H1 (cell line): ENCODE results near the gene GTF2H1.

Experiments
- EZH2 ChIP-seq: fragments of 200-600 bp; sonication (generic); IDR thresholded peaks from 2 replicates; pipeline ENCODE4 v1.7.1; 2012; ENCODE audit warnings: low read depth, mild to moderate bottlenecking, moderate library complexity, low read length, inconsistent platforms; ENCODE audit not compliant: severe bottlenecking
- GABPA ChIP-seq: IDR thresholded peaks from 2 replicates; pipeline ENCODE4 v1.6.1; 2011; ENCODE audit warnings: mild to moderate bottlenecking, low read length, moderate library complexity, borderline replicate concordance; ENCODE audit not compliant: insufficient read depth
- GTF2F1 ChIP-seq: IDR thresholded peaks from 2 replicates; pipeline ENCODE4 v1.6.1; 2012; ENCODE audit warnings: low read depth, low read length, improper control_type of control experiment, borderline replicate concordance
- JUND ChIP-seq: IDR thresholded peaks from 2 replicates; pipeline ENCODE4 v1.6.1; 2011; ENCODE audit warnings: mild to moderate bottlenecking, improper control_type of control experiment, low read length
- POLR2A ChIP-seq, 2 experiments: IDR thresholded peaks; 1 replicate in 1 of 2; 2 replicates in 1 of 2; pipeline ENCODE4 v1.6.1; 2011; ENCODE audit warnings: low read depth in 2 of 2, low read length in 2 of 2, mild to moderate bottlenecking in 2 of 2; ENCODE audit errors: control extremely low read depth in 1 of 2
- RAD21 ChIP-seq, 2 experiments: IDR thresholded peaks in 1 of 2; conservative IDR thresholded peaks in 1 of 2; 2 replicates each; pipeline ENCODE4 v1.6.1; 2011; ENCODE audit warnings: low read depth in 2 of 2, low read length in 2 of 2, improper control_type of control experiment in 1 of 2, inconsistent platforms in 1 of 2, mild to moderate bottlenecking in 1 of 2, moderate library complexity in 1 of 2
- SIN3A ChIP-seq, 2 experiments: IDR thresholded peaks in 1 of 2; conservative IDR thresholded peaks in 1 of 2; 2 replicates each; pipeline ENCODE4 v1.6.1; 2011 to 2012; ENCODE audit warnings: low read length in 2 of 2, improper control_type of control experiment in 1 of 2, low read depth in 1 of 2, mild to moderate bottlenecking in 1 of 2
- SP2 ChIP-seq: IDR thresholded peaks from 2 replicates; pipeline ENCODE4 v1.6.1; 2012; ENCODE audit warnings: mild to moderate bottlenecking, low read length, inconsistent platforms
- TCF12 ChIP-seq: IDR thresholded peaks from 2 replicates; pipeline ENCODE4 v1.6.1; 2011; ENCODE audit warnings: low read depth, mild to moderate bottlenecking, low read length
- TF ChIP-seq, protein P1 (sequence below), 3 experiments: IDR thresholded peaks; 1 replicate in 2 of 3; 2 replicates in 1 of 3; pipeline versions ENCODE4 v1.5.1 to v1.6.1; 2011; ENCODE audit warnings: low read length in 3 of 3, mild to moderate bottlenecking in 3 of 3, inconsistent platforms in 2 of 3, low read depth in 1 of 3, moderate library complexity in 1 of 3; ENCODE audit not compliant: insufficient read depth in 1 of 3; ENCODE audit errors: control extremely low read depth in 1 of 3
- TF ChIP-seq, protein P2 (sequence below): IDR thresholded peaks from 2 replicates; pipeline ENCODE4 v1.6.1; 2012; ENCODE audit warnings: inconsistent platforms
- TF ChIP-seq, protein P3 (sequence below): IDR thresholded peaks from 2 replicates; pipeline ENCODE4 v1.6.1; 2012; ENCODE audit warnings: low read length, inconsistent platforms

DNA sequence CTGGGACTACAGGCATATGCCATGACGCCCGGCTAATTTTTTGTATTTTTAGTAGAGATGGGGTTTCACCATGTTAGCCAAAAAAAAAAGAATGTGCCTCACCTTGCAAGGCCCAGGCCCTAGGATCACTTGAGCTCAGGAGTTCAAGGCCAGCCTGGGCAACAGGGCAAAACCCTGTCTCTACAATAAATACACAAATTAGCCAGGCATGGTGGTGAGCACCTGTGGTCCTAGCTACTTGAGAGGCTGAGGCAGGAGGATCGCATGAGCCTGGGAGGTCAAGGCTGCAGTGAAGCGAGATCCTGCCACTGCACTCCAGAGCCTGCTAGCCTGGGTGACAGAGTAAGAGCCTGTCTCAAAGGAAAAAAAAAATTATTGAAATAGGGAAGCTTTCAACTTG is 81.7 kb downstream of the GTF2H1 start:
- TF ChIP-seq, protein P1, sequence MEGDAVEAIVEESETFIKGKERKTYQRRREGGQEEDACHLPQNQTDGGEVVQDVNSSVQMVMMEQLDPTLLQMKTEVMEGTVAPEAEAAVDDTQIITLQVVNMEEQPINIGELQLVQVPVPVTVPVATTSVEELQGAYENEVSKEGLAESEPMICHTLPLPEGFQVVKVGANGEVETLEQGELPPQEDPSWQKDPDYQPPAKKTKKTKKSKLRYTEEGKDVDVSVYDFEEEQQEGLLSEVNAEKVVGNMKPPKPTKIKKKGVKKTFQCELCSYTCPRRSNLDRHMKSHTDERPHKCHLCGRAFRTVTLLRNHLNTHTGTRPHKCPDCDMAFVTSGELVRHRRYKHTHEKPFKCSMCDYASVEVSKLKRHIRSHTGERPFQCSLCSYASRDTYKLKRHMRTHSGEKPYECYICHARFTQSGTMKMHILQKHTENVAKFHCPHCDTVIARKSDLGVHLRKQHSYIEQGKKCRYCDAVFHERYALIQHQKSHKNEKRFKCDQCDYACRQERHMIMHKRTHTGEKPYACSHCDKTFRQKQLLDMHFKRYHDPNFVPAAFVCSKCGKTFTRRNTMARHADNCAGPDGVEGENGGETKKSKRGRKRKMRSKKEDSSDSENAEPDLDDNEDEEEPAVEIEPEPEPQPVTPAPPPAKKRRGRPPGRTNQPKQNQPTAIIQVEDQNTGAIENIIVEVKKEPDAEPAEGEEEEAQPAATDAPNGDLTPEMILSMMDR (IDR thresholded peaks at IDR 0.05; ENCODE audit: control extremely low read depth in 1 of 3, insufficient read depth in 1 of 3, low read depth in 1 of 3, low read length in 3 of 3), result no peak
- TF ChIP-seq TCF12, result no peak
- TF ChIP-seq SIN3A (conservative IDR thresholded peaks at IDR 0.05 in 1 of 2, IDR thresholded peaks at IDR 0.05 in 1 of 2; ENCODE audit: low read depth in 1 of 2, low read length in 2 of 2), result no peak
- no peak for TF ChIP-seq JUND
- TF ChIP-seq, protein P2, sequence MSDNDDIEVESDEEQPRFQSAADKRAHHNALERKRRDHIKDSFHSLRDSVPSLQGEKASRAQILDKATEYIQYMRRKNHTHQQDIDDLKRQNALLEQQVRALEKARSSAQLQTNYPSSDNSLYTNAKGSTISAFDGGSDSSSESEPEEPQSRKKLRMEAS, result no peak
- TF ChIP-seq, protein P3, sequence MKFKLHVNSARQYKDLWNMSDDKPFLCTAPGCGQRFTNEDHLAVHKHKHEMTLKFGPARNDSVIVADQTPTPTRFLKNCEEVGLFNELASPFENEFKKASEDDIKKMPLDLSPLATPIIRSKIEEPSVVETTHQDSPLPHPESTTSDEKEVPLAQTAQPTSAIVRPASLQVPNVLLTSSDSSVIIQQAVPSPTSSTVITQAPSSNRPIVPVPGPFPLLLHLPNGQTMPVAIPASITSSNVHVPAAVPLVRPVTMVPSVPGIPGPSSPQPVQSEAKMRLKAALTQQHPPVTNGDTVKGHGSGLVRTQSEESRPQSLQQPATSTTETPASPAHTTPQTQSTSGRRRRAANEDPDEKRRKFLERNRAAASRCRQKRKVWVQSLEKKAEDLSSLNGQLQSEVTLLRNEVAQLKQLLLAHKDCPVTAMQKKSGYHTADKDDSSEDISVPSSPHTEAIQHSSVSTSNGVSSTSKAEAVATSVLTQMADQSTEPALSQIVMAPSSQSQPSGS, result no peak
- no peak for TF ChIP-seq SP2
- no peak for TF ChIP-seq RAD21 (IDR thresholded peaks at IDR 0.05 in 1 of 2, conservative IDR thresholded peaks at IDR 0.05 in 1 of 2; ENCODE audit: low read depth in 2 of 2, low read length in 2 of 2)
- no peak for TF ChIP-seq EZH2
- TF ChIP-seq POLR2A (IDR thresholded peaks at IDR 0.05; ENCODE audit: control extremely low read depth in 1 of 2, low read depth in 2 of 2, low read length in 2 of 2), result no peak
- no peak for TF ChIP-seq GTF2F1
- TF ChIP-seq GABPA, result no peak
